ENCODE measurements around the gene HIP1.
"Not testable (repeated sequence)": the region's sequence is repeated elsewhere in the genome, so short reads cannot be mapped to it uniquely, and the experiment has no call there.

Gene HIP1

GRCh38 chr7:75725306-75725705 is 13.4 kb downstream of the HIP1 start:
- H3K4me3 ChIP-seq (replicated peaks; ENCODE audit: low read depth, low read length) = no peak overlapping the region
- TF ChIP-seq CTCF (IDR thresholded peaks at IDR 0.05; ENCODE audit: low read length, missing control alignments) = no peak
- DNase-seq (ENCODE audit: low read depth) = no peak

GRCh38 chr7:75723444-75723843 is 15.3 kb downstream of the HIP1 start:
- H3K4me3 ChIP-seq (replicated peaks; ENCODE audit: low read depth, low read length) = no peak overlapping the region
- TF ChIP-seq CTCF (IDR thresholded peaks at IDR 0.05; ENCODE audit: low read length, missing control alignments) = no peak
- no peak for DNase-seq (ENCODE audit: low read depth)

- DNase-seq (ENCODE audit: low read depth) = no peak
Observed at GRCh38 chr7:75722373-75722772, 16.4 kb downstream of the HIP1 start.

GRCh38 chr7:75721922-75722321 is 16.8 kb downstream of the HIP1 start:
- not testable (repeated sequence) for H3K4me3 ChIP-seq (replicated peaks; ENCODE audit: low read depth, low read length)

More at GRCh38 chr7:75722373-75722772, 16.4 kb downstream of the HIP1 start:
- no peak overlapping the region for H3K4me3 ChIP-seq (replicated peaks; ENCODE audit: low read depth, low read length)
- TF ChIP-seq CTCF (IDR thresholded peaks at IDR 0.05; ENCODE audit: low read length, missing control alignments) = no peak

GRCh38 chr7:75721426-75721825 is 17.3 kb downstream of the HIP1 start:
- no peak overlapping the region for H3K4me3 ChIP-seq (replicated peaks; ENCODE audit: low read depth, low read length)
- no peak for TF ChIP-seq CTCF (IDR thresholded peaks at IDR 0.05; ENCODE audit: low read length, missing control alignments)
- DNase-seq (ENCODE audit: low read depth) = no peak

More at GRCh38 chr7:75721922-75722321, 16.8 kb downstream of the HIP1 start:
- DNase-seq (ENCODE audit: low read depth) = not testable (repeated sequence)

GRCh38 chr7:75719626-75720025 is 19.1 kb downstream of the HIP1 start:
- DNase-seq (ENCODE audit: low read depth) = no peak
- H3K4me3 ChIP-seq (replicated peaks; ENCODE audit: low read depth, low read length) = no peak overlapping the region
- TF ChIP-seq CTCF (IDR thresholded peaks at IDR 0.05; ENCODE audit: low read length, missing control alignments) = no peak

- no peak for TF ChIP-seq CTCF (IDR thresholded peaks at IDR 0.05; ENCODE audit: low read length, missing control alignments)
Observed at GRCh38 chr7:75718390-75719031, 20.2 kb downstream of the HIP1 start.

GRCh38 chr7:75717746-75718145 is 21.0 kb downstream of the HIP1 start:
- H3K4me3 ChIP-seq (replicated peaks; ENCODE audit: low read depth, low read length); DNase-seq (ENCODE audit: low read depth): not testable (repeated sequence)

More at GRCh38 chr7:75718390-75719031, 20.2 kb downstream of the HIP1 start:
- DNase-seq (ENCODE audit: low read depth) = no peak
- no peak overlapping the region for H3K4me3 ChIP-seq (replicated peaks; ENCODE audit: low read depth, low read length)

Data from fibroblast of pulmonary artery (primary cell).